ENCODE data around the gene PARN.
"Not testable (repeated sequence)": the region's sequence is repeated elsewhere in the genome, so short reads cannot be mapped to it uniquely, and the experiment has no call there.

DNA sequence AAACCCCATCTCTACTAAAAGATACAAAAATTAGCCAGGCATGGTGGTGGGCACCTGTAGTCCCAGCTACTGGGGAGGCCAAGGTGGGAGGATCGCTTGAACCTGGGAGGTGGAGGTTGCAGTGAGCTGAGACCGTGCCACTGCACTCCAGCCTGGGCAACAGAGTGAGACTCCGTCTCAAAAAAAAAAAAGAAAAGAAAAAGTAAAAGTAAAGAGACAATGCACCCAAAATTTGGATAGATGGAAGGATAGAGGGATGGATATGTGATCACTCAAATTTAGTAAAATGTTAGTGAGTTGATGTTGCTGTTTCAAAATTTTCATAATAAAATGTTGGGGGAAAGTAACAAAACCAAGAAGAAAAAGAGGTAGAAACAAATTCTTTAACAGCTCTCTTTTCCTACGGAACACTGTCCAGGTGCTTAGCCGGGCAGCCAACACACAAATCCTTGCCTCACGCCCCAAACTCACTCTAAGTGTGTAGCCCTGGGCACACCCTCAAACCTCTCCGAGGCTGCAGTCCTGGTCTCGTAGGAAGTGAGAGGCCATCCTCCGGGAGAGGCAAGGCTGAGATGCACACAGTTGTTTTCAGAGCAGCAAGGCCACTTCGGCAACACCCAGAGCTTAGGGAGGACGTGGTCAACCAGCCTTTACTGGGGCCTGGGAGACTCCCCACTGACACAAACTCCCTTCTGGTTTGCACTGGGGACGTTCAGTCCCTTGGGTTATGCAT lies 228.9 kb downstream of the PARN start:
- not testable (repeated sequence) for TF ChIP-seq CTCF (IDR thresholded peaks at IDR 0.05); POLR2AphosphoS5 (IDR thresholded peaks at IDR 0.05; ENCODE audit: low read depth, low read length); SIN3A (IDR thresholded peaks at IDR 0.05; ENCODE audit: borderline replicate concordance, insufficient read depth, low read depth, low read length); TCF7L2 (IDR thresholded peaks at IDR 0.05; ENCODE audit: low read depth, low read length)
